Measurements from ENCODE around the gene IRS2.

GRCh38 chr13:109818886-109819285 lies 32.5 kb upstream of the IRS2 start:
- TF ChIP-seq CTCF (IDR thresholded peaks at IDR 0.05; ENCODE audit: low read depth, low read length, missing input control): no peak
- no peak for TF ChIP-seq FOXA2 (IDR thresholded peaks at IDR 0.05)
- TF ChIP-seq RAD21 (IDR thresholded peaks at IDR 0.05): no peak
- no peak for TF ChIP-seq GABPA (IDR thresholded peaks at IDR 0.05 in 1 of 2, conservative IDR thresholded peaks at IDR 0.05 in 1 of 2)
- TF ChIP-seq TAF1 (conservative IDR thresholded peaks at IDR 0.05): no peak
- no peak for TF ChIP-seq EGR1 (IDR thresholded peaks at IDR 0.05; ENCODE audit: low read depth in 2 of 2)
- no peak for TF ChIP-seq MAX (IDR thresholded peaks at IDR 0.05)
- no peak for TF ChIP-seq YY1 (IDR thresholded peaks at IDR 0.05)
- no peak for TF ChIP-seq ZBTB33 (IDR thresholded peaks at IDR 0.05)
